ENCODE data around the gene LGI2. TPM values are rescaled to one million over a fixed set of nuclear protein-coding genes. Genes with fewer than 3 reads are reported as not detected.
A peak's percentile ranks its signal among the peaks of the same experiment; 100 is the strongest.

The LGI2 gene
- polyA plus RNA-seq, 1 donor (not counting 4 experiments of a cell fraction or from before 2014, with no cell fraction given): 0.69 TPM

DNA sequence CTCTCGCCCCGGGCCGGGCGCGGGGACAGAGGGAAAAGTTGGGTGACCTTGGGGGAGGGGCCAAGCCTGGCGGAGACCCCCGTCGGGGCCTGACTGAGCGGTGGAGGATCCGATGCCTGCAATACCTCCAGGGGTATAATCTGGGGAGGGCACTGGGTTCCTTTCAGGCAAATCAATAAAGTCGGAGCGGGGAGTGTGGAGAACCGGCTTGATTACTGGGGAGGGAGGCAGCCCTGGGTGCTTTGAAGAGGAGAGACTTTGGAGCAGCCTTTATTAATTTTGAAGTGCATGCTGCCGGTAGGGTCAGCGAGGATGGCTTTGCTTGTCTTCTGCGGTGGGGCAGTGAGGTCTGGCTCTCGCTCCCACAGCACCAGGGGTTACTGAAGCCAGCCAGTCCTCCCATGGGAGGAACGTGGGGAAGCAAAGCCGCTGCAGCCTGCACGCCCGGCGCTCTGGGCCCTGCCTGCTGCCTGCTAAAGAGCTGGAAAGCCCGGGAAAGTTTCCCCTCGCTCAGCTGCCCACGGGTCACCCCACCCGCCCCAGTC lies 403 bp upstream of the LGI2 start:
- no peak overlapping the region for H3K27ac ChIP-seq (ENCODE audit: control insufficient read depth, insufficient read depth, low read length)
- dilution Hi-C loops (cut with MboI; ENCODE audit: extremely low pct_ligation_motif_present, low sequenced_read_pairs): no loop called here
- H3K4me2 ChIP-seq (ENCODE audit: control insufficient read depth, extremely low read depth, insufficient read depth, low read depth, low read length): peak overlapping the region; percentile 22

DNA sequence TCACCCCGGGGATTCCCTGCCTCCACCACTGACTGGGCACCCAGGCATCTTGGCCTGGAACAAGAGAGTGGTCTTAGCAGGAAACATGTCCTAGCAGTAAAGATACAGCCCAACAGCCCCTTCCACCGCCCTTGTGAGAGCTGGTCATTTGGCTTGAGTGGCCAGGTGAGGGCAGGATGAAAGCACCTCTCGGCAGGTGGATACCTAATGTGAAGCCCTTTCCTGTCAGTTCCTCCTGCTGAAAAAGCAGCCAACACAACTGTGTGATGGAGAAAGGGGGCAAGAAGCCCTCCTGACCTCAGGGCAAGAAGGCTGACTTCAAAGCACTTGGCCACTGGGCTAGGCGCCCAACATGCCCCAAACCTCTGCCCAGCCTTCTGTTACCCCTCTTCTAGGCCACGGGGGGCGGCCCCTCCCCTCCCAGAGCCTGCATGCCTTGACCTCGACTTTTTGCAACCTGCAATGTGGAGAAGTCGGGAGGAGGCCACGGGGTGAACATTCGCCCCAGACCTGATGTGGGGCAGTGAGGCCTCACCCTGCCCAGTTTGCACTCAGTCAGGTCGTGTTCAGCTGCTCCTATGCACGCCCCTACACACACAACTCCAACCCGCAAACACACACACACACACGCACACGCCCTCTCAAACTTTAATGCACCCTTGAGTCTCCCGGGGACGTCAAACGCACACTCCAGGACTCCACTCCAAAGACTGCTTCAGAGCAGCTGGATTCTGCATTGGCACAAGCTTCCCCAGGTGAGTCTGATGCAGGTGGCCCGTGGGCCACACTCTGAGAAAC lies 1.1 kb downstream of the LGI2 start:
- DNase-seq (ENCODE audit: low read depth, low spot score): no peak
- Histone ChIP-seq H3K4me3 (ENCODE audit: control insufficient read depth in 2 of 3, extremely low read depth in 1 of 3, insufficient read depth in 2 of 3, low read depth in 1 of 3, low read length in 3 of 3) (peak overlapping the region in 1 of 3 experiments; percentile 25), H3K9ac (ENCODE audit: control insufficient read depth, extremely low read depth, insufficient read depth, low read length) (no peak overlapping the region), H3K27me3 (ENCODE audit: control insufficient read depth, extremely low read depth, insufficient read depth, low read length) (peaks cover 64% of the 10 kb centered on the region), H3K36me3 (ENCODE audit: control insufficient read depth in 2 of 2, extremely low read depth in 1 of 2, insufficient read depth in 2 of 2, low read length in 2 of 2) (no peaks in the 10 kb centered on the region), H3K27ac (ENCODE audit: control insufficient read depth, insufficient read depth, low read length) (no peak overlapping the region), H2AFZ (ENCODE audit: control insufficient read depth, low read length) (no peak overlapping the region), H3K9me3 (ENCODE audit: control insufficient read depth, low read depth, low read length) (no peaks in the 10 kb centered on the region), H3K9me1 (ENCODE audit: control insufficient read depth, extremely low read depth, insufficient read depth, low read length) (no peaks in the 10 kb centered on the region), H4K20me1 (ENCODE audit: control insufficient read depth, extremely low read depth, insufficient read depth, low read length) (no peaks in the 10 kb centered on the region), H3K4me1 (ENCODE audit: control insufficient read depth, extremely low read depth, insufficient read depth, low read length) (peaks cover 3% of the 10 kb centered on the region), H3K4me2 (ENCODE audit: control insufficient read depth, extremely low read depth, insufficient read depth, low read depth, low read length) (peak overlapping the region; percentile 32), H3K79me2 (ENCODE audit: control insufficient read depth, insufficient read depth, low read length) (no peaks in the 10 kb centered on the region)
- TF ChIP-seq EZH2 (IDR thresholded peaks at IDR 0.05; ENCODE audit: low read length): peak; percentile 94
- TF ChIP-seq, protein P1, sequence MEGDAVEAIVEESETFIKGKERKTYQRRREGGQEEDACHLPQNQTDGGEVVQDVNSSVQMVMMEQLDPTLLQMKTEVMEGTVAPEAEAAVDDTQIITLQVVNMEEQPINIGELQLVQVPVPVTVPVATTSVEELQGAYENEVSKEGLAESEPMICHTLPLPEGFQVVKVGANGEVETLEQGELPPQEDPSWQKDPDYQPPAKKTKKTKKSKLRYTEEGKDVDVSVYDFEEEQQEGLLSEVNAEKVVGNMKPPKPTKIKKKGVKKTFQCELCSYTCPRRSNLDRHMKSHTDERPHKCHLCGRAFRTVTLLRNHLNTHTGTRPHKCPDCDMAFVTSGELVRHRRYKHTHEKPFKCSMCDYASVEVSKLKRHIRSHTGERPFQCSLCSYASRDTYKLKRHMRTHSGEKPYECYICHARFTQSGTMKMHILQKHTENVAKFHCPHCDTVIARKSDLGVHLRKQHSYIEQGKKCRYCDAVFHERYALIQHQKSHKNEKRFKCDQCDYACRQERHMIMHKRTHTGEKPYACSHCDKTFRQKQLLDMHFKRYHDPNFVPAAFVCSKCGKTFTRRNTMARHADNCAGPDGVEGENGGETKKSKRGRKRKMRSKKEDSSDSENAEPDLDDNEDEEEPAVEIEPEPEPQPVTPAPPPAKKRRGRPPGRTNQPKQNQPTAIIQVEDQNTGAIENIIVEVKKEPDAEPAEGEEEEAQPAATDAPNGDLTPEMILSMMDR (optimal IDR thresholded peaks at IDR 0.05 in 1 of 3, IDR thresholded peaks at IDR 0.05 in 1 of 3, conservative IDR thresholded peaks at IDR 0.05 in 1 of 3; ENCODE audit: extremely low read depth in 1 of 3, insufficient read depth in 2 of 3, low read length in 3 of 3): no peak
- FAIRE-seq: no peak
- dilution Hi-C loops (cut with MboI; ENCODE audit: extremely low pct_ligation_motif_present, low sequenced_read_pairs): no loop called here

More for the DNA sequence above, 403 bp upstream of the LGI2 start:
- no peak for DNase-seq (ENCODE audit: low read depth, low spot score)
- TF ChIP-seq, protein P1 (optimal IDR thresholded peaks at IDR 0.05 in 1 of 3, IDR thresholded peaks at IDR 0.05 in 1 of 3, conservative IDR thresholded peaks at IDR 0.05 in 1 of 3; ENCODE audit: extremely low read depth in 1 of 3, insufficient read depth in 2 of 3, low read length in 3 of 3): no peak
- peak; percentile 85 for TF ChIP-seq EZH2 (IDR thresholded peaks at IDR 0.05; ENCODE audit: low read length)
- H3K27me3 ChIP-seq (ENCODE audit: control insufficient read depth, extremely low read depth, insufficient read depth, low read length): peaks cover 72% of the 10 kb centered on the region
- H3K4me3 ChIP-seq (ENCODE audit: control insufficient read depth in 2 of 3, extremely low read depth in 1 of 3, insufficient read depth in 2 of 3, low read depth in 1 of 3, low read length in 3 of 3): no peak overlapping the region
- no peaks in the 10 kb centered on the region for H3K9me1 ChIP-seq (ENCODE audit: control insufficient read depth, extremely low read depth, insufficient read depth, low read length)
- no peaks in the 10 kb centered on the region for H3K9me3 ChIP-seq (ENCODE audit: control insufficient read depth, low read depth, low read length)
- no peak for FAIRE-seq
- H3K9ac ChIP-seq (ENCODE audit: control insufficient read depth, extremely low read depth, insufficient read depth, low read length): no peak overlapping the region
- no peaks in the 10 kb centered on the region for H4K20me1 ChIP-seq (ENCODE audit: control insufficient read depth, extremely low read depth, insufficient read depth, low read length)
- peaks cover 3% of the 10 kb centered on the region for H3K4me1 ChIP-seq (ENCODE audit: control insufficient read depth, extremely low read depth, insufficient read depth, low read length)
- H2AFZ ChIP-seq (ENCODE audit: control insufficient read depth, low read length): no peak overlapping the region
- no peaks in the 10 kb centered on the region for H3K36me3 ChIP-seq (ENCODE audit: control insufficient read depth in 2 of 2, extremely low read depth in 1 of 2, insufficient read depth in 2 of 2, low read length in 2 of 2)
- H3K79me2 ChIP-seq (ENCODE audit: control insufficient read depth, insufficient read depth, low read length): no peaks in the 10 kb centered on the region
